Esophagus muscularis mucosa (tissue), 4 donors: Measurements from ENCODE around the gene MAVS. TPM values are rescaled to one million over a fixed set of nuclear protein-coding genes. Genes with fewer than 3 reads are reported as not detected.

Source experiments
- DNase-seq: peaks from one replicate; pipeline ENCODE4 v3.0.0-alpha.2; 2017; ENCODE audit errors: extremely low spot score
- H3K27ac ChIP-seq, 4 donors: fragments of 200-600 bp; sonication (generic); replicated peaks in 1 of 4; 1 replicate in 3 of 4; 2 replicates in 1 of 4; pipeline ENCODE4 v1.5.1; 2016 to 2019; ENCODE audit warnings: mild to moderate bottlenecking in 1 of 4
- H3K27me3 ChIP-seq, 4 donors: fragments of 200-600 bp; sonication (generic); one replicate each; pipeline versions ENCODE4 v1.5.1 to v1.6.0; 2016 to 2019
- H3K36me3 ChIP-seq, 4 donors: fragments of 200-600 bp; sonication (generic); one replicate each; pipeline ENCODE4 v1.5.1; 2016 to 2019
- H3K4me1 ChIP-seq, 4 donors: fragments of 200-600 bp; sonication (generic); one replicate each; pipeline ENCODE4 v1.5.1; 2016 to 2019
- H3K4me3 ChIP-seq, 4 donors: fragments of 200-600 bp; sonication (generic); 1 replicate in 2 of 4; 2 replicates in 2 of 4; pipeline ENCODE4 v1.5.1; 2016 to 2019; ENCODE audit warnings: mild to moderate bottlenecking in 4 of 4, moderate library complexity in 1 of 4
- H3K9me3 ChIP-seq, 4 donors: fragments of 200-600 bp; sonication (generic); 1 replicate in 3 of 4; 2 replicates in 1 of 4; pipeline ENCODE4 v1.5.1; 2016 to 2019
- CTCF ChIP-seq, 3 experiments: fragments of 200-600 bp in 2 of 3; fragments of 450-650 bp in 1 of 3; sonication (generic) in 2 of 3; IDR thresholded peaks; one replicate each; pipeline ENCODE4 v1.5.1; 2017 to 2019; ENCODE audit warnings: antibody characterized with exemption in 3 of 3, mild to moderate bottlenecking in 2 of 3, moderate library complexity in 1 of 3
- EP300 ChIP-seq: sonication (generic); formaldehyde crosslinking; IDR thresholded peaks from one replicate; pipeline ENCODE4 v1.6.1; 2017; ENCODE audit warnings: antibody characterized with exemption
- POLR2A ChIP-seq: fragments of 450-650 bp; IDR thresholded peaks from one replicate; pipeline ENCODE4 v1.6.1; 2017; ENCODE audit warnings: antibody characterized with exemption, moderate library complexity, mild to moderate bottlenecking, low read depth
- POLR2AphosphoS5 ChIP-seq, 2 donors: sonication (generic); formaldehyde crosslinking; IDR thresholded peaks; one replicate each; pipeline ENCODE4 v1.6.1; 2017; ENCODE audit warnings: antibody characterized with exemption in 2 of 2
- WGBS: methylation state at CpG from one replicate; pipeline ENCODE4 v1.1.5; 2018; 5-methylcytosine and 5-hydroxymethylcytosine counted together
- intact Hi-C: fragments of 100-400 bp; cut with DNase I; formaldehyde crosslinking; loops from one replicate; pipeline ENCODE4 v1.15.1; 2023
- total RNA-seq, 4 donors: library from RNA; depleted of rRNA; stranded (reverse); fragments of >200 nt; gene quantifications; one replicate each; pipeline versions ENCODE4 v1.1.0 to v1.2.1, GENCODE V29; 2016

MAVS gene
- total RNA-seq, 4 donors from 2014 or later: 34.6 to 56.1 (median 42.8) TPM

DNA sequence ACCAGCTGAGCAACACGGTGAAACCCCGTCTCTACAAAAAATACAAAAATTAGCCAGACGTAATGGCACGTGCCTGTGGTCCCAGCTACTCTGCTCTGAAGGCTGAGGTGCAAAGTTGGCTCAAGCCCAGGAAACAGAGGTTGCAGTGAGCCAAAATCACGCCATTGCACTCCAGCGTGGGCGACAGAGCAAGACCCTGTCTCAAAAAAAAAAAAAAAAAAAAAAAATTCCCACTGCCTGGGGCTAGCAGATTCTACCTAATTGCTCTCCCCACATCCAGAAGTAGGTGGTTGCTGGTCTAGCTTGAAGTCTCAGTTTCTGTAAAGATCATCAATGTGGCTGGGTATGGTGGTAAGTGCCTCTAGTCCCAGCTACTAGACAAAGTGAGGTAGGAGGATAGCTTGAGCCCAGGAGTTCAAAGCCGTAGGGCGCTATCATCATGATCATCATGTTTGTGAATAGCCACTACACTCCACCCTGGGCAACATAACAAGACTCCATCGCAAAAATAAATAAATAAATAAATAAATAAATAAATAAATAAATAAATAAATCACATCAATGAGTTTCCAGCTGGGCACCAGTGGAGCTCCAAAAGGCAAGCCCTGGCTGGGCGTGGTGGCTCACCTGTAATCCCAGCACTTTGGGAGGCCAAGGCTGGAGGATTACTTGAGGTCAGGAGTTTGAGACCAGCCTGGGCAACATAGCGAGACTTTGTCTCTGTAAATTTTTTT lies 32.6 kb upstream of the MAVS start:
- no peaks in the 10 kb centered on the region for H3K9me3 ChIP-seq
- DNase-seq: no peak
- intact Hi-C loops: no loop called here
- no peaks in the 10 kb centered on the region for H3K27me3 ChIP-seq
- peak overlapping the region; percentile 89 to 96 (median 92) for H3K27ac ChIP-seq
- WGBS: 85% methylated on average over 12 of the region's 12 CpGs
- no peaks in the 10 kb centered on the region for H3K36me3 ChIP-seq
- TF ChIP-seq CTCF (IDR thresholded peaks at IDR 0.05) (no peak), POLR2AphosphoS5 (IDR thresholded peaks at IDR 0.05) (no peak), EP300 (no peak), POLR2A (no peak)
- no peak overlapping the region for H3K4me3 ChIP-seq
- peaks cover 41 to 68% (median 50%) of the 10 kb centered on the region in 4 donors for H3K4me1 ChIP-seq

GRCh38 chr20:3814928-3815495 lies 31.6 kb upstream of the MAVS start:
- no peaks in the 10 kb centered on the region for H3K36me3 ChIP-seq
- no peak for DNase-seq

GRCh38 chr20:3815703-3816315 lies 30.8 kb upstream of the MAVS start:
- intact Hi-C loops: no loop called here
- TF ChIP-seq EP300: no peak
- no peak for TF ChIP-seq POLR2A
- TF ChIP-seq CTCF (IDR thresholded peaks at IDR 0.05): no peak
- TF ChIP-seq POLR2AphosphoS5 (IDR thresholded peaks at IDR 0.05): no peak
- Histone ChIP-seq H3K36me3 (no peaks in the 10 kb centered on the region), H3K9me3 (no peaks in the 10 kb centered on the region), H3K27ac (no peak overlapping the region), H3K4me3 (no peak overlapping the region), H3K27me3 (no peaks in the 10 kb centered on the region), H3K4me1 (peaks cover 37 to 60% (median 46%) of the 10 kb centered on the region in 4 donors)
- 81% methylated on average over 9 of the region's 9 CpGs for WGBS
- DNase-seq: peak; percentile 60

More at GRCh38 chr20:3814928-3815495, 31.6 kb upstream of the MAVS start:
- H3K4me3 ChIP-seq: no peak overlapping the region
- H3K27ac ChIP-seq: no peak overlapping the region
- H3K4me1 ChIP-seq: peaks cover 43 to 68% (median 54%) of the 10 kb centered on the region in 4 donors
- no peak for TF ChIP-seq EP300
- no peaks in the 10 kb centered on the region for H3K9me3 ChIP-seq
- H3K27me3 ChIP-seq: no peaks in the 10 kb centered on the region
- WGBS: 70% methylated on average over 7 of the region's 7 CpGs
- intact Hi-C loops: no loop called here

DNA sequence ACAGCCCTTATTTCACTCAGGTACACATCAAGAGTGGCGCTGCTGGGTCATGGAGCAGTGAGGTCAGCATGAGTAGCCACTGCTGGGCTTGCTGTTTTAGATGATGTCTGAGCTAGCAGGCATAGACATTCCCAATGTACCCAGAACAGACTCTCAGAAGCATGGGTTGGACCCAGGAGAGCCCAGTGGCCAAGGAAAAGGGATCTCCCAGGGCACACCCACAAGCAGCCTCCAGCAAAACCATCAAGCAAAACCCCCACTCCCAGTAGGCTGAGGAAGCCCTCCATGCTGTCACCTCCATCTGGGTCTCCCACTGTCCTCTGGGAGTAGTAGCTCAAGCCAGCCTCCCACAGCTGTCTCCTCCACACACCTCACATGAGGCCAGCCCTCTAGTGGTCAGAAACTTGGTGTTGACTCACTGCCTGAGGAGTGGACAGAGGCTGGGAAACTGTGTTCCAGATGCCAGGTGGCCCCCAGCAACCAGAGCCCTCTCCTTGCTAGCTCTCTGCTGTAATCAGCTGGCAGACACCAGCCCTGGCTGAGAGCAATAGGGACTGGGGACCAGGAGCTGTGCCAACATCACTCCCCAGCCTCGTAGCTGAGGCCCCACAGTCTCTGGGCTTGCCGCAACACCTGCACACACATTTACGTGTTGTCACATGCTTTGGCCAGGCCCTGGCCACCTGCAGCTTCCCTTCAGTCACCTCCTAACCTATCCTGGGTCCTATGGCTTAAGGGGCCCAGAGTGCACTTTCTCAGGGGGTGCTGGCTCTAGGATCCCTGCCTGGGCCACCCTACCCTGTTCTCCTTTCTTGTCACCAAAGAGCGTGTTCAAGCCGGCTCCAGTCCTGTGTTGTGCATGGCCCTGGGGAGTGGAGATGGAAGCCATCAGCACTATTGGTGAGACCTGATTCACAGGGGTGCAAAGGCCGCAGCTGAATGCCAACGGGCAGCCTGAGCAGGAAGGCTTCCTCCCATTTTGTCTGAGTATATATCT lies 28.2 kb upstream of the MAVS start:
- no peak for DNase-seq
- Histone ChIP-seq H3K4me3 (no peak overlapping the region), H3K36me3 (peaks cover 10 to 16% (median 13%) of the 10 kb centered on the region in 4 donors), H3K27me3 (no peaks in the 10 kb centered on the region), H3K9me3 (no peaks in the 10 kb centered on the region), H3K4me1 (peaks cover 28 to 45% (median 38%) of the 10 kb centered on the region in 4 donors), H3K27ac (peak overlapping the region; percentile 91 to 98 (median 95))
- WGBS: 85% methylated on average over 5 of the region's 8 CpGs
- TF ChIP-seq EP300 (no peak), POLR2AphosphoS5 (IDR thresholded peaks at IDR 0.05) (peak in 1 of 2 donors; percentile 51), POLR2A (no peak), CTCF (IDR thresholded peaks at IDR 0.05) (peak; percentile 47 to 65 (median 61))
- intact Hi-C loops: no loop called here
